Transverse colon (tissue), 4 donors: ENCODE measurements around the gene LILRB3. TPM values are rescaled to one million over a fixed set of nuclear protein-coding genes. Genes with fewer than 3 reads are reported as not detected.
"Not testable (repeated sequence)": the region's sequence is repeated elsewhere in the genome, so short reads cannot be mapped to it uniquely, and the experiment has no call there.

Experiments
- DNase-seq: peaks from one replicate; pipeline ENCODE4 v3.0.0-alpha.2; 2019
- H3K27ac ChIP-seq, 4 donors: fragments of 200-600 bp; sonication (generic); 2 replicates each; pipeline ENCODE4 v1.5.1; 2016 to 2018; ENCODE audit warnings: inconsistent platforms in 4 of 4
- H3K27me3 ChIP-seq: fragments of 200-600 bp; sonication (generic); 2 replicates; pipeline ENCODE4 v1.5.1; 2017; ENCODE audit warnings: inconsistent platforms
- H3K36me3 ChIP-seq, 4 donors: fragments of 200-600 bp; sonication (generic); 2 replicates each; pipeline ENCODE4 v1.5.1; 2017 to 2019; ENCODE audit warnings: inconsistent platforms in 4 of 4
- H3K4me1 ChIP-seq, 4 donors: fragments of 200-600 bp; sonication (generic); 2 replicates each; pipeline ENCODE4 v1.5.1; 2017 to 2020; ENCODE audit warnings: inconsistent platforms in 4 of 4
- H3K4me3 ChIP-seq, 4 donors: fragments of 200-600 bp; sonication (generic); 1 replicate in 1 of 4; 2 replicates in 3 of 4; pipeline versions ENCODE4 v1.5.1 to v1.6.1; 2017 to 2019; ENCODE audit warnings: inconsistent platforms in 4 of 4
- H3K9me3 ChIP-seq, 2 donors: fragments of 200-600 bp; sonication (generic); 2 replicates each; pipeline ENCODE4 v1.5.1; 2017 to 2019; ENCODE audit warnings: inconsistent platforms in 2 of 2
- CTCF ChIP-seq, 5 experiments: fragments of 200-600 bp in 3 of 5; fragments of 450-650 bp in 2 of 5; sonication (generic) in 3 of 5; IDR thresholded peaks; 1 replicate in 2 of 5; 2 replicates in 3 of 5; pipeline ENCODE4 v1.5.1; 2016 to 2017; ENCODE audit warnings: antibody characterized with exemption in 5 of 5, inconsistent platforms in 3 of 5, mild to moderate bottlenecking in 2 of 5, moderate library complexity in 1 of 5
- EP300 ChIP-seq: sonication (generic); formaldehyde crosslinking; IDR thresholded peaks from one replicate; pipeline ENCODE4 v1.6.1; 2017; ENCODE audit warnings: antibody characterized with exemption, low read depth
- POLR2A ChIP-seq: fragments of 450-650 bp; IDR thresholded peaks from one replicate; pipeline ENCODE4 v1.6.1; 2016; ENCODE audit warnings: antibody characterized with exemption, mild to moderate bottlenecking, moderate library complexity
- POLR2AphosphoS5 ChIP-seq, 3 donors: sonication (generic); formaldehyde crosslinking; IDR thresholded peaks; one replicate each; pipeline ENCODE4 v1.6.1; 2016; ENCODE audit warnings: antibody characterized with exemption in 3 of 3
- WGBS, 2 donors: methylation state at CpG; one replicate each; pipeline ENCODE4 v1.1.5; 2018; ENCODE audit warnings: low coverage in 1 of 2; 5-methylcytosine and 5-hydroxymethylcytosine counted together
- in situ Hi-C, 4 donors: fragments of 200-750 bp; cut with MboI; loops; one replicate each; pipeline versions ENCODE4 v1.15.0 to v1.15.1; 2017; ENCODE audit warnings: low sequenced_read_pairs in 3 of 4, low pct_ligation_motif_present in 1 of 4, low pct_unique_long_range_greater_than_20kb in 1 of 4
- intact Hi-C: fragments of 100-400 bp; cut with DNase I; formaldehyde crosslinking; loops from one replicate; pipeline ENCODE4 v1.15.1; 2023; ENCODE audit warnings: low total_unique reads
- total RNA-seq, 4 donors: library from RNA; depleted of rRNA; stranded (reverse); fragments of >200 nt; gene quantifications; one replicate each; pipeline ENCODE4 v1.1.0, GENCODE V29; 2016

The LILRB3 gene
- total RNA-seq: 1 to 10 TPM; 2.2 to 7.6 (median 4.6) TPM

GRCh38 chr19:54222474-54223276, at the start of gene LILRB3:
LILRB3 (minus strand) TSS chr19:54223007; CDS start chr19:54222976, 31 bp downstream.
- H3K9me3 ChIP-seq, in situ Hi-C loops, intact Hi-C loops, H3K4me1 ChIP-seq, H3K36me3 ChIP-seq, H3K27ac ChIP-seq: not testable (repeated sequence)
- H3K27me3 ChIP-seq: peaks cover 22% of the 10 kb centered on the region
- peak; percentile 17 for DNase-seq
- H3K4me3 ChIP-seq: peak within 1 kb of the TSS in 1 of 4 donors; percentile 5
- WGBS, 2 donors: 20 to 48% methylated on average over 2 to 16 of the region's 16 CpGs

- intact Hi-C loops, H3K9me3 ChIP-seq, H3K4me3 ChIP-seq, H3K4me1 ChIP-seq, H3K36me3 ChIP-seq, H3K27me3 ChIP-seq, DNase-seq, in situ Hi-C loops, H3K27ac ChIP-seq: not testable (repeated sequence)
- WGBS, 2 donors: 47% methylated on average over 5 of the region's 5 CpGs; no CpG with 5 or more reads in 1 of the 2 donors
These were observed 49.4 kb upstream of the LILRB3 start for GRCh38 chr19:54272181-54272580.

GRCh38 chr19:54271587-54271986, 48.8 kb upstream of the LILRB3 start:
- H3K27me3 ChIP-seq, H3K27ac ChIP-seq, H3K9me3 ChIP-seq, H3K36me3 ChIP-seq, DNase-seq, H3K4me1 ChIP-seq, intact Hi-C loops, in situ Hi-C loops, H3K4me3 ChIP-seq: not testable (repeated sequence)
- WGBS, 2 donors: 47 to 58% methylated on average over 4 of the region's 4 CpGs

GRCh38 chr19:54271106-54271505, 48.3 kb upstream of the LILRB3 start:
- peaks cover 5% of the 10 kb centered on the region for H3K27me3 ChIP-seq
- intact Hi-C loops: no loop called here
- H3K27ac ChIP-seq: no peak overlapping the region
- no peaks in the 10 kb centered on the region for H3K36me3 ChIP-seq
- peak; percentile 27 for DNase-seq
- in situ Hi-C loops: no loop called here
- no peaks in the 10 kb centered on the region for H3K9me3 ChIP-seq
- WGBS, 2 donors: 68% methylated on average over 8 of the region's 8 CpGs; no CpG with 5 or more reads in 1 of the 2 donors
- no peak overlapping the region for H3K4me3 ChIP-seq
- TF ChIP-seq EP300 (no peak), POLR2A (no peak), POLR2AphosphoS5 (IDR thresholded peaks at IDR 0.05) (no peak), CTCF (IDR thresholded peaks at IDR 0.05) (no peak)
- H3K4me1 ChIP-seq: no peaks in the 10 kb centered on the region

GRCh38 chr19:54268936-54269335, 46.1 kb upstream of the LILRB3 start:
- intact Hi-C loops: no loop called here
- no peak for DNase-seq
- TF ChIP-seq POLR2AphosphoS5 (IDR thresholded peaks at IDR 0.05): no peak
- TF ChIP-seq EP300: no peak
- TF ChIP-seq CTCF (IDR thresholded peaks at IDR 0.05): no peak
- TF ChIP-seq POLR2A: no peak
- Histone ChIP-seq H3K27me3 (peaks cover 5% of the 10 kb centered on the region), H3K36me3 (no peaks in the 10 kb centered on the region), H3K9me3 (no peaks in the 10 kb centered on the region), H3K4me3 (no peak overlapping the region), H3K27ac (no peak overlapping the region), H3K4me1 (no peaks in the 10 kb centered on the region)
- in situ Hi-C loops: no loop called here
- WGBS, 2 donors: 41 to 71% methylated on average over 2 of the region's 2 CpGs
